HepG2 (cell line): ENCODE results near the gene XKR7. TPM values are rescaled to one million over a fixed set of nuclear protein-coding genes. Genes with fewer than 3 reads are reported as not detected.
A peak's percentile ranks its signal among the peaks of the same experiment; 100 is the strongest.

Experiments used
- ARHGAP35 ChIP-seq: sonication (generic); formaldehyde crosslinking; IDR thresholded peaks from 2 replicates; pipeline ENCODE4 v1.9.0; 2022; ENCODE audit warnings: mild to moderate bottlenecking, inconsistent platforms, moderate library complexity, missing genetic modification reagents, borderline replicate concordance
- EP300 ChIP-seq, 3 experiments: sonication (generic) in 1 of 3; formaldehyde crosslinking in 1 of 3; IDR thresholded peaks; 2 replicates each; pipeline versions ENCODE4 v1.5.1 to v1.6.1; 2011 to 2020; ENCODE audit warnings: low read depth in 2 of 3, low read length in 2 of 3, borderline replicate concordance in 1 of 3, improper control_type of control experiment in 1 of 3, mild to moderate bottlenecking in 1 of 3, missing genetic modification reagents in 1 of 3, moderate library complexity in 1 of 3
- GATAD2A ChIP-seq: IDR thresholded peaks from 2 replicates; pipeline ENCODE4 v1.6.1; 2016
- HNF4G ChIP-seq, 2 experiments: sonication (generic) in 1 of 2; formaldehyde crosslinking in 1 of 2; IDR thresholded peaks; 2 replicates each; pipeline versions ENCODE4 v1.4.0 to v1.6.1; 2011 to 2020; ENCODE audit warnings: borderline replicate concordance in 2 of 2, low read depth in 2 of 2, mild to moderate bottlenecking in 2 of 2, low read length in 1 of 2, missing genetic modification reagents in 1 of 2, moderate library complexity in 1 of 2
- HNRNPLL ChIP-seq: fragments of 200-400 bp; formaldehyde crosslinking; IDR thresholded peaks from 2 replicates; pipeline ENCODE4 v1.6.1; 2017; ENCODE audit warnings: mild to moderate bottlenecking, low read depth, low read length; ENCODE audit not compliant: poor library complexity, severe bottlenecking
- KLF15 ChIP-seq: sonication (generic); formaldehyde crosslinking; IDR thresholded peaks from 2 replicates; pipeline ENCODE4 v1.8.1; 2023; ENCODE audit warnings: borderline replicate concordance, mild to moderate bottlenecking, inconsistent platforms, missing genetic modification reagents, mixed read lengths
- LCORL ChIP-seq, 2 experiments: fragments of 450-650 bp in 1 of 2; sonication (generic) in 1 of 2; formaldehyde crosslinking in 1 of 2; IDR thresholded peaks; 2 replicates each; pipeline versions ENCODE4 v1.5.0 to v1.6.1; 2017 to 2020; ENCODE audit warnings: antibody characterized with exemption in 1 of 2, missing genetic modification reagents in 1 of 2
- MED13 ChIP-seq: sonication (generic); formaldehyde crosslinking; IDR thresholded peaks from 2 replicates; pipeline ENCODE4 v1.5.0; 2020; ENCODE audit warnings: missing genetic modification reagents
- RARA ChIP-seq: IDR thresholded peaks from 2 replicates; pipeline ENCODE4 v1.6.1; 2016; ENCODE audit warnings: missing genetic modification reagents, missing compliant biosample characterization
- ZNF143 ChIP-seq: sonication (generic); formaldehyde crosslinking; IDR thresholded peaks from 2 replicates; pipeline ENCODE4 v1.4.0; 2020; ENCODE audit warnings: missing genetic modification reagents
- ZNF264 ChIP-seq: sonication (generic); formaldehyde crosslinking; IDR thresholded peaks from 2 replicates; pipeline ENCODE4 v1.4.0; 2020; ENCODE audit warnings: missing genetic modification reagents
- ZNF441 ChIP-seq: sonication (generic); formaldehyde crosslinking; IDR thresholded peaks from 2 replicates; pipeline ENCODE4 v1.7.0; 2021; ENCODE audit warnings: missing genetic modification reagents, borderline replicate concordance
- ZNF556 ChIP-seq: sonication (generic); formaldehyde crosslinking; IDR thresholded peaks from 2 replicates; pipeline ENCODE4 v1.4.0; 2020; ENCODE audit warnings: mild to moderate bottlenecking, missing genetic modification reagents, borderline replicate concordance
- ZNF557 ChIP-seq: sonication (generic); formaldehyde crosslinking; IDR thresholded peaks from 2 replicates; pipeline ENCODE4 v1.4.0; 2020; ENCODE audit warnings: missing genetic modification reagents
- ZNF713 ChIP-seq: sonication (generic); formaldehyde crosslinking; IDR thresholded peaks from 2 replicates; pipeline ENCODE4 v1.4.0; 2020; ENCODE audit warnings: mild to moderate bottlenecking, missing genetic modification reagents
- ZNF788 ChIP-seq: sonication (generic); formaldehyde crosslinking; IDR thresholded peaks from 2 replicates; pipeline ENCODE4 v1.5.0; 2020; ENCODE audit warnings: mild to moderate bottlenecking, missing genetic modification reagents, borderline replicate concordance
- ZSCAN31 ChIP-seq: sonication (generic); formaldehyde crosslinking; IDR thresholded peaks from 2 replicates; pipeline ENCODE4 v1.5.0; 2020; ENCODE audit warnings: low read depth, mild to moderate bottlenecking, missing genetic modification reagents
- polyA plus RNA-seq, 8 experiments: library from polyadenylated mRNA; depleted of rRNA in 3 of 8; stranded (reverse) in 7 of 8; unstranded in 1 of 8; fragments of >200 nt; fragmentation: Illumina TruSeq in 4 of 8; extraction: Trizol in 4 of 8; gene quantifications; 2 replicates each; pipeline versions ENCODE4 v1.2.1 to v1.2.3, GENCODE V29; 2011 to 2016; ENCODE audit warnings: low read depth in 4 of 8, missing spikeins in 1 of 8, mixed read lengths in 1 of 8; ENCODE audit not compliant: insufficient read depth in 1 of 8
- total RNA-seq, 5 experiments: library from RNA; depleted of rRNA; stranded (reverse); fragments of >200 nt; fragmentation: Illumina TruSeq; extraction: Trizol; gene quantifications; 2 replicates each; pipeline ENCODE4 v1.2.3, GENCODE V29; 2016; ENCODE audit warnings: low read depth in 1 of 5
- TF ChIP-seq, protein P1 (sequence below): sonication (generic); formaldehyde crosslinking; IDR thresholded peaks from 2 replicates; pipeline ENCODE4 v1.4.0; 2020; ENCODE audit warnings: missing genetic modification reagents, borderline replicate concordance
- TF ChIP-seq, protein P2 (sequence below): sonication (generic); formaldehyde crosslinking; IDR thresholded peaks from 2 replicates; pipeline ENCODE4 v1.5.1; 2020; ENCODE audit warnings: missing genetic modification reagents, mild to moderate bottlenecking, borderline replicate concordance
- TF ChIP-seq, protein P3 (sequence below): sonication (generic); formaldehyde crosslinking; IDR thresholded peaks from 2 replicates; pipeline ENCODE4 v1.4.0; 2020; ENCODE audit warnings: missing genetic modification reagents
- TF ChIP-seq, protein P4 (sequence below): sonication (generic); formaldehyde crosslinking; IDR thresholded peaks from 2 replicates; pipeline ENCODE4 v1.5.1; 2020; ENCODE audit warnings: missing genetic modification reagents, mild to moderate bottlenecking, borderline replicate concordance

The XKR7 gene
- total and polyA plus RNA-seq, 2 of the 13 experiments (the other 11 are each of a cell fraction or from before 2014, with no cell fraction given) = not detected

DNA sequence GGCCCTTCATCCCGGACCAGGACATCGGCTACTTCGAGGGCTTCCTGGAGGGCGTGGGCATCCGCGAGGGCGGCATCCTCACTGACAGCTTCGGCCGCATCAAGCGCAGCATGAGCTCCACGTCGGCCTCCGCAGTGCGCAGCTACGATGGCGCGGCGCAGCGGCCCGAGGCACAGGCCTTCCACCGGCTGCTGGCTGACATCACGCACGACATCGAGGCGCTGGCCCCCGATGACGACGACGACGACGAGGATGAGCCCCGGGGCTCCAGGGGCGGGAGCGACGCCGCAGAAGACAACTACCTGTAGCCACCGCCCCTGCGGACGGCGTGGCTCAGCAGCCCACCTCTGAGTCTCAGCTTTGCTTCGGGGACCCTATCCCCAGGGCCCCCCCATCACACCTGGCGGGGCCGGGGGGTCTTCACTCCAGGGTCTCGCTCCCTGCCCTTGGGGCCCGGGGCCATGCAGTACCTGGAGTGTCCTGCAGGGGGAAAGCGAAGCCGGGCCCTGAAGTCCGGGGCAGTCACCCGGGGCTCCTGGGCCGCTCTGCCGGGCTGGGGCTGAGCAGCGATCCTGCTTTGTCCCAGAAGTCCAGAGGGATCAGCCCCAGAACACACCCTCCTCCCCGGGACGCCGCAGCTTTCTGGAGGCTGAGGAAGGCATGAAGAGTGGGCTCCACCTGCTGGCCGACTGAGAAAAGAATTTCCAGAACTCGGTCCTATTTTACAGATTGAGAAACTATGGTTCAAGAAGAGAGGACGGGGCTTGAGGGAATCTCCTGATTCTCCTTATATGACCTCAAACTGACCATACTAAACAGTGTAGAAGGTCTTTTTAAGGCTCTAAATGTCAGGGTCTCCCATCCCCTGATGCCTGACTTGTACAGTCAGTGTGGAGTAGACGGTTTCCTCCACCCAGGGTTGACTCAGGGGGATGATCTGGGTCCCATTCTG is 63.3 kb downstream of the XKR7 start (continued):
- TF ChIP-seq ZNF713 (CRISPR knock-in tag) (no peak; the same call in 1 of the 2 replicates), MED13 (CRISPR knock-in tag) (0 out of 2 replicates have a peak, but pooled peaks have one; percentile 36), ZNF143 (CRISPR knock-in tag) (peak; percentile 71), ZNF556 (CRISPR knock-in tag) (peak; percentile 89; the same call in 1 of the 2 replicates), ARHGAP35 (CRISPR knock-in tag) (0 out of 2 replicates have a peak, but pooled peaks have one; percentile 65), ZNF557 (no peak), GATAD2A (CRISPR knock-in tag) (peak; percentile 64; the same call in 1 of the 2 replicates), ZNF441 (CRISPR knock-in tag) (0 out of 2 replicates have a peak, but pooled peaks have one; percentile 51), ZSCAN31 (CRISPR knock-in tag) (peak; percentile 36; the same call in 1 of the 2 replicates), HNRNPLL (peak; percentile 74), ZNF788 (CRISPR knock-in tag) (peak; percentile 71; the same call in 1 of the 2 replicates), RARA (no peak), LCORL (IDR thresholded peaks at IDR 0.05) (no peak), LCORL (CRISPR knock-in tag; IDR thresholded peaks at IDR 0.05) (peak; percentile 94), HNF4G (IDR thresholded peaks at IDR 0.05; ENCODE audit: borderline replicate concordance, low read depth, low read length) (no peak), HNF4G (CRISPR knock-in tag; IDR thresholded peaks at IDR 0.05; ENCODE audit: borderline replicate concordance, low read depth) (no peak), ZNF264 (CRISPR knock-in tag) (0 out of 2 replicates have a peak, but pooled peaks have one; percentile 20), EP300 (IDR thresholded peaks at IDR 0.05; ENCODE audit: low read depth in 2 of 2, low read length in 2 of 2) (no peak), EP300 (CRISPR knock-in tag; IDR thresholded peaks at IDR 0.05; ENCODE audit: borderline replicate concordance) (no peak), KLF15 (0 out of 2 replicates have a peak, but pooled peaks have one; percentile 55)
- TF ChIP-seq, protein P1, sequence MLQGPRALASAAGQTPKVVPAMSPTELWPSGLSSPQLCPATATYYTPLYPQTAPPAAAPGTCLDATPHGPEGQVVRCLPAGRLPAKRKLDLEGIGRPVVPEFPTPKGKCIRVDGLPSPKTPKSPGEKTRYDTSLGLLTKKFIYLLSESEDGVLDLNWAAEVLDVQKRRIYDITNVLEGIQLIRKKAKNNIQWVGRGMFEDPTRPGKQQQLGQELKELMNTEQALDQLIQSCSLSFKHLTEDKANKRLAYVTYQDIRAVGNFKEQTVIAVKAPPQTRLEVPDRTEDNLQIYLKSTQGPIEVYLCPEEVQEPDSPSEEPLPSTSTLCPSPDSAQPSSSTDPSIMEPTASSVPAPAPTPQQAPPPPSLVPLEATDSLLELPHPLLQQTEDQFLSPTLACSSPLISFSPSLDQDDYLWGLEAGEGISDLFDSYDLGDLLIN (CRISPR knock-in tag) = 0 out of 2 replicates have a peak, but pooled peaks have one; percentile 71
- TF ChIP-seq, protein P2, sequence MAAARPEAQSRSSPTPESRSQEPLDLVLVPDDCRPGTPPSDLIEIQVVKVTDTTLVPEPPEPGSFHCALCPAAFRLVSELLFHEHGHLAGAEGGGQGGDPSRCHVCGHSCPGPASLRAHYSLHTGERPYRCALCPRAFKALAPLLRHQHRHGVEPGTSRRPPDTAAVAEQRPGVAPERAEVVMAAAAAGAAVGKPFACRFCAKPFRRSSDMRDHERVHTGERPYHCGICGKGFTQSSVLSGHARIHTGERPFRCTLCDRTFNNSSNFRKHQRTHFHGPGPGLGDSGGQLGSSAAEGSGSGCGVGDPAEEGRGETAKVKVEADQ (CRISPR knock-in tag) = 0 out of 2 replicates have a peak, but pooled peaks have one; percentile 55
- TF ChIP-seq, protein P3, sequence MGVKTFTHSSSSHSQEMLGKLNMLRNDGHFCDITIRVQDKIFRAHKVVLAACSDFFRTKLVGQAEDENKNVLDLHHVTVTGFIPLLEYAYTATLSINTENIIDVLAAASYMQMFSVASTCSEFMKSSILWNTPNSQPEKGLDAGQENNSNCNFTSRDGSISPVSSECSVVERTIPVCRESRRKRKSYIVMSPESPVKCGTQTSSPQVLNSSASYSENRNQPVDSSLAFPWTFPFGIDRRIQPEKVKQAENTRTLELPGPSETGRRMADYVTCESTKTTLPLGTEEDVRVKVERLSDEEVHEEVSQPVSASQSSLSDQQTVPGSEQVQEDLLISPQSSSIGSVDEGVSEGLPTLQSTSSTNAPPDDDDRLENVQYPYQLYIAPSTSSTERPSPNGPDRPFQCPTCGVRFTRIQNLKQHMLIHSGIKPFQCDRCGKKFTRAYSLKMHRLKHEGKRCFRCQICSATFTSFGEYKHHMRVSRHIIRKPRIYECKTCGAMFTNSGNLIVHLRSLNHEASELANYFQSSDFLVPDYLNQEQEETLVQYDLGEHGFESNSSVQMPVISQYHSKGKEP (CRISPR knock-in tag) = no peak
- TF ChIP-seq, protein P4, sequence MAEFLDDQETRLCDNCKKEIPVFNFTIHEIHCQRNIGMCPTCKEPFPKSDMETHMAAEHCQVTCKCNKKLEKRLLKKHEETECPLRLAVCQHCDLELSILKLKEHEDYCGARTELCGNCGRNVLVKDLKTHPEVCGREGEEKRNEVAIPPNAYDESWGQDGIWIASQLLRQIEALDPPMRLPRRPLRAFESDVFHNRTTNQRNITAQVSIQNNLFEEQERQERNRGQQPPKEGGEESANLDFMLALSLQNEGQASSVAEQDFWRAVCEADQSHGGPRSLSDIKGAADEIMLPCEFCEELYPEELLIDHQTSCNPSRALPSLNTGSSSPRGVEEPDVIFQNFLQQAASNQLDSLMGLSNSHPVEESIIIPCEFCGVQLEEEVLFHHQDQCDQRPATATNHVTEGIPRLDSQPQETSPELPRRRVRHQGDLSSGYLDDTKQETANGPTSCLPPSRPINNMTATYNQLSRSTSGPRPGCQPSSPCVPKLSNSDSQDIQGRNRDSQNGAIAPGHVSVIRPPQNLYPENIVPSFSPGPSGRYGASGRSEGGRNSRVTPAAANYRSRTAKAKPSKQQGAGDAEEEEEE (CRISPR knock-in tag) = 0 out of 2 replicates have a peak, but pooled peaks have one; percentile 58
